Stimulated activated naive B cell treated with anti-CD40 and anti-IgM and Interleukin-4, amounts not matched to agents 10 μg/mL and 1 μg/mL and 100 μg/mL, for 72 hours (primary cell): Measurements from ENCODE around the gene FAM76B.

Source experiments
- ATAC-seq, 2 donors: fragments of 150-1000 bp; cut with Tn5 transposase; replicated peaks; 2 replicates each; pipeline ENCODE4 v1.10.0; 2021; ENCODE audit warnings: moderate library complexity in 1 of 2
- DNase-seq: peaks from one replicate; pipeline ENCODE4 v3.0.0; 2021
- H3K27ac Mint-ChIP-seq: one replicate; pipeline ENCODE4 v1.8.0; 2022; ENCODE audit warnings: mild to moderate bottlenecking, mixed read lengths
- H3K27me3 Mint-ChIP-seq, 2 donors: one replicate each; pipeline ENCODE4 v1.8.0; 2022; ENCODE audit warnings: mixed read lengths in 2 of 2
- H3K36me3 Mint-ChIP-seq, 2 donors: one replicate each; pipeline ENCODE4 v1.8.0; 2022; ENCODE audit warnings: mixed read lengths in 2 of 2, mild to moderate bottlenecking in 1 of 2
- H3K4me1 Mint-ChIP-seq, 2 donors: one replicate each; pipeline ENCODE4 v1.8.0; 2022; ENCODE audit warnings: mixed read lengths in 2 of 2, mild to moderate bottlenecking in 1 of 2
- H3K4me3 Mint-ChIP-seq, 2 donors: one replicate each; pipeline ENCODE4 v1.8.0; 2022; ENCODE audit warnings: mild to moderate bottlenecking in 2 of 2, mixed read lengths in 2 of 2, moderate library complexity in 1 of 2
- H3K9me3 Mint-ChIP-seq, 2 donors: one replicate each; pipeline ENCODE4 v1.8.0; 2022; ENCODE audit warnings: mixed read lengths in 2 of 2, mild to moderate bottlenecking in 1 of 2

The FAM76B gene

DNA sequence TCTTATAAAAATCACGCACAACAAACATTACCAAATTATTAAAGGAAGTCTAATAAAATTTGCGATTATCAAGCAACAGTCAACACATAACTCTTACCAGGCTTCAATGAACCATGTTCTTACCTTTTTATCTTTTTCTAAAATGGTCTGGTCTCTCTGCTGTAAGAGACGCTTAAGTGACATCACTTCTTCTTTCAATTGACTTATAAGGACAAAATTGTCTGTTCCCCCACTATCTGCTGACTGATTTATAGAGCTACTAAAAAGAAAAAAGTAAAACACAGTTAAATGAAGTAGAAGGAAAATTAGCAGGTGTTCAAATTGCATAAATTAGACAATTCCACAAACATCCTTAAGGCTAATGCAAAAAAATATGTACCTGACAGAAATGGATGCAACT is 10.9 kb downstream of the FAM76B start:
- H3K4me3 Mint-ChIP-seq = no peak overlapping the region
- peak; percentile 81 to 84 for ATAC-seq
- no peaks in the 10 kb centered on the region for H3K27me3 Mint-ChIP-seq
- peaks cover 33 to 47% of the 10 kb centered on the region in 2 donors for H3K36me3 Mint-ChIP-seq
- no peaks in the 10 kb centered on the region for H3K9me3 Mint-ChIP-seq
- no peak for DNase-seq
- no peak overlapping the region for H3K27ac Mint-ChIP-seq
- H3K4me1 Mint-ChIP-seq = peaks cover 12 to 25% of the 10 kb centered on the region in 2 donors

DNA sequence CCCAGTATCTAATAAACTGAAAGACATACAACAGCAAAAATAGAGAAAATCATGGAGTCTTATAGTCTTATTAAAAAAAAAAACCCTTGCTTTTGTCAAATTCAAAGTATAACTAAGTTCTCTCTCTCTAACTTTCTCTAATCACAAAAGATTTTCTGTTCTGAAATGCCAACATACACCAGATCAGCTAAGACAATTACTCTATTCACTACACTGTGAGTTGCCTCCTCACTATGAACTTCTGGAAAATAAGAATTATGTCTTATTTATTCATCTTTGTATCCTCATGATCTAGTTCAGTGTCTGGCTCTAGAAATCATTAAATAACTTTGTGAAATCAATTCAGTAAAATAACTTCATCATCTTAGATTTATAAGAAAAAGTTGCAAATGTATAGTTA is 12.7 kb downstream of the FAM76B start:
- ATAC-seq (no peak), DNase-seq (no peak)
- peaks cover 30 to 40% of the 10 kb centered on the region in 2 donors for H3K36me3 Mint-ChIP-seq
- no peak overlapping the region for H3K27ac Mint-ChIP-seq
- no peaks in the 10 kb centered on the region for H3K9me3 Mint-ChIP-seq
- no peak overlapping the region for H3K4me3 Mint-ChIP-seq
- H3K4me1 Mint-ChIP-seq = peaks cover 7 to 17% of the 10 kb centered on the region in 2 donors
- H3K27me3 Mint-ChIP-seq = no peaks in the 10 kb centered on the region

DNA sequence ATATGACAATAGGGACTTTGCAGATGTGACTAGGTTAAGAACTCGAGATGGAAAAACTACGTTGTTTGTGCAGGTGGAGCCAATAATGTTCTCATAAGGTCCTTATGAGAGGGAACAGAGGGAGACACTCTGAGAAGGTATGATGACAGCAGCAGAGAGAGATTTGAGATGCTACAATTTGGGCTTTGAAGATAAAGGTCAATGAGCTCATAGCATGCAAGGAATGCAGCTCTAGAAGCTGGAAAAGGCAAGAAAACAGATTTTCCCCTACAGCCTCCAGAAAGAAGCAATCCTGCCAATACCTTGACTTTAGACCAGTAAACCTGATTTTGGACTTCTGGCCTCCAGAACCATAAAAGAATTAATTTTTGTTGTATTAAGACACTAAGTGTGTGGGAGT is 21.1 kb downstream of the FAM76B start:
- Mint-ChIP-seq H3K36me3 (peaks cover 8 to 13% of the 10 kb centered on the region in 2 donors), H3K27ac (no peak overlapping the region), H3K4me1 (peaks cover 0 to 15% of the 10 kb centered on the region in 2 donors), H3K9me3 (no peaks in the 10 kb centered on the region), H3K27me3 (no peaks in the 10 kb centered on the region), H3K4me3 (no peak overlapping the region)
- DNase-seq (no peak), ATAC-seq (no peak)

DNA sequence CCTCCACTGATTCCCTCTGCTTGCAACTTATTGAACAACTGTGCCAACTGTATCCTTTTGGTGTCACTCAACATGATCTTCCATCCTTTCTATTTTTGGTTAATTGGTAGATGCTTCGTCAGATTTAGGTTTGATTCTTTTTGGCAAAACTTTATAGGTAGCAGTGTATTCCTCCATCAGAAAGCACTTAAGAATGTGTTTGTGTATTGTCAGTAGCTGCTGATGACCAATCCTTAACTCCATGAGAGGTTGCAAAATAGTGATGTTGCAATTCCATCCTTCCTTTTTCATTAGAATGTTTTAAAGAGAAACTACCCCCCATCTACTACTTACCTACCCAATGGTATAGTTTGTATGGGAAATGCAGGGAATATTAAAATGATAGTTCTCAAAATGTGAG is 22.1 kb downstream of the FAM76B start:
- DNase-seq = no peak
- Mint-ChIP-seq H3K9me3 (no peaks in the 10 kb centered on the region), H3K4me1 (peaks cover 0 to 20% of the 10 kb centered on the region in 2 donors), H3K27ac (peak overlapping the region; percentile 0), H3K27me3 (no peaks in the 10 kb centered on the region), H3K36me3 (peaks cover 5 to 10% of the 10 kb centered on the region in 2 donors), H3K4me3 (no peak overlapping the region)
- ATAC-seq = no peak

DNA sequence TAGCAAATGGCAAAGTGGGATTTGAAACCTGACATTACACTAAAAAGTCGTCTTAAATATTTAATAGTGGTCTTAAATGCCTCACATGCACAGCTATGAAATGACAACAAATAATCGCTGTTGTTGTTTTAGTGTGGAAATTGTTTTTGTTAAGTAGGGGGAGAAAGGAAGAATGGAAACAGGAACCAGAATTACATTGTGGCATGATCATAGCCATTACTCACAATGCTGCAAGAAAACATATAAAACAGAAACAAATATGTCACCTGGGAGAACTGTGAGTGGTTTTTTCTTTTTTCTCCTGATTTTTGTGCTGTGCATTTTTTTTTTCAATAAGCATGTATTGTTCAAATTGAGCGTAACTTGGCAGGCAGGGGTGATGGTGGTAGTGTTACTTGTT is 22.9 kb downstream of the FAM76B start:
- H3K27me3 Mint-ChIP-seq = no peaks in the 10 kb centered on the region
- H3K27ac Mint-ChIP-seq = no peak overlapping the region
- no peak for ATAC-seq
- H3K4me3 Mint-ChIP-seq = no peak overlapping the region
- H3K4me1 Mint-ChIP-seq = peaks cover 0 to 23% of the 10 kb centered on the region in 2 donors
- no peaks in the 10 kb centered on the region for H3K9me3 Mint-ChIP-seq
- H3K36me3 Mint-ChIP-seq = peaks cover 2 to 9% of the 10 kb centered on the region in 2 donors
- no peak for DNase-seq

DNA sequence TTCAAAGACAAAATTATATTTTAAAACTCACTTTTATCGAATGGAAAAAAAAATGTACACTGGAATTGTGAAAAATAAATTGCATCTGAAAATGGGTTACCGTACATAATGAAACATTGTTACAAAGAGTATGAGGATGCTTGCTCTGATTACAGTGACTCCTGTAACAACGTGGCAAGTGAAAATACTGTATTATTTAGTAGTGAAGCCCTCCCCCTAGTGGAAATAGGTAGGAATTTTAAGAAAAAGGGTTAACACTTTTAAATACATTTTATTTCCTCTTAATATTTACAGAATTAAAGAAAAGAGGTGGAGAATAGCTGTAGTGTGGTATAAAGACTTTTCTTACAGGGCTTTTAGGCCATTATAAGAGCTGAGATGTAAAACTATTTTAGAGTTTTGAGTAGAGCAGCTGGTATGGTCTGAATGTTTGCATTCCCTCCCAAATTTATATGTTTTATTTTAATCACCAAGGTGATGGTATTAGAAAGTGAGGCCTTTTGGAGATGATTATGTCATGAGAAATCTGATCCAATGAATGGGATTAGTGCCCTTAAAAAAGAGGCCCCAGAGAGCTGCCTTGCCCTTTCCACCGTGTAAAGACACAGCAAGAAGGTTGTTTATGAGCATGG is 25.2 kb downstream of the FAM76B start:
- ATAC-seq (peak; percentile 89 to 90), DNase-seq (no peak)
- Mint-ChIP-seq H3K27ac (no peak overlapping the region), H3K27me3 (no peaks in the 10 kb centered on the region), H3K9me3 (no peaks in the 10 kb centered on the region), H3K4me1 (peaks cover 12 to 44% of the 10 kb centered on the region in 2 donors), H3K4me3 (no peak overlapping the region), H3K36me3 (peaks cover 2 to 9% of the 10 kb centered on the region in 2 donors)

DNA sequence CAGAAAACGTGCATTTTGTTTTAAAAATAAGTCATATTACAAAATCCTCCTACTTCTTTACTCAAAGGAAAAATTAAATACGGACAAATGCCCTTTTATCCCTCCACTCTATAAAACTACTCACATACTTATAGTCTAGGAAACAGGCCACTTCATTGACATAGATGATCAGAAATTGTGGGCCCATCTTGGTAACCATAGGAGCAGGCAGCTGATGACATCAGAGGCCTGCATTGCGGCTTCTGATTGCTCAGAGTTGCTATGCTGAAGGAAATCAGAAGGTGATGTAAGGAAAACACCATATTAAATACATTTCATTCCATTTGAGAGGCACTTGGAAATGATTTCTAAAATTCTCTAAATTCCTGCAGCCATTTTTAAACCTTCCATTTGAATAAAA is 27.0 kb downstream of the FAM76B start:
- ATAC-seq (no peak), DNase-seq (no peak)
- Mint-ChIP-seq H3K9me3 (peaks cover under 1 to 5% of the 10 kb centered on the region in 2 donors), H3K27me3 (no peaks in the 10 kb centered on the region), H3K27ac (no peak overlapping the region), H3K36me3 (peaks cover 0 to 4% of the 10 kb centered on the region in 2 donors), H3K4me3 (no peak overlapping the region), H3K4me1 (peaks cover 16 to 48% of the 10 kb centered on the region in 2 donors)

DNA sequence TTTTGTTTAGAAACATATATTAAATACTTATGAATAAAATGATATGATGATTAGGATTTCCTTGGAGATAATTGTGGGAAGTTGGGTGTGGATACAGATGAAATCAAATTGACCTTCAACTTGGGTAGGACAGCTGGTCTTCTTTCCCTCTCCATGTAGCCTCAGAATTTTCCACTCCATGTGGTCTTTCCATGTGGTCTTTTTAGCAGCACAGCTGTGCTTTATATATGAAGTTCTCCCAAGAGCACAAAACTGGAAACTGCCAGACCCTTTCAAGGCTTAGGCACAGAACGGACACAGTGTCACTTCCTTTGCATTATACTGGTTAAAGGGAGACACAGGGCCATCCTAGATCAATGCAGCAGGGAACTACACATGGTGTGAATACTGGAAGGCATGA is 28.6 kb downstream of the FAM76B start:
- H3K36me3 Mint-ChIP-seq = no peaks in the 10 kb centered on the region
- no peak overlapping the region for H3K27ac Mint-ChIP-seq
- H3K4me1 Mint-ChIP-seq = peaks cover 20 to 37% of the 10 kb centered on the region in 2 donors
- ATAC-seq (no peak), DNase-seq (no peak)
- H3K27me3 Mint-ChIP-seq = no peaks in the 10 kb centered on the region
- H3K9me3 Mint-ChIP-seq = peaks cover 3 to 5% of the 10 kb centered on the region in 2 donors
- H3K4me3 Mint-ChIP-seq = no peak overlapping the region

DNA sequence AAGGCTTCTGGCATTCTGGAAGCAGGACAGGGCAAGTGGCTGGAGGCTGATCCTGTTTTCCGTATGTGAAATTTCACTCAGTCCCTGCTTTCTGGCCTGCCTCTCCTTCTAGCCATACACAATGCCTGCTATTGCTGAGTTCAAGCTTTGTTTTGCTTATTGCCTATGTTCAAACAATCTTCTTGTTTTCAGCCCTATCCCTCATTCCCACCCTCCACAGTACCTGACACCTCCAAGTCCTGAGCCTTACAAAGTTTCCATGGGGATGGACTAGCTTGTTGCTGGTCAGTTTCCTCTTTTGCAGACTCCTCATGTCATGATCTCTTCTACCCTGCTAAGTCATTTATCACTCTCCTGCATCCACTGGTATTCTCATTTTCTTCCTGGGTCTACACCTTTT is 38.1 kb downstream of the FAM76B start:
- Mint-ChIP-seq H3K36me3 (no peaks in the 10 kb centered on the region), H3K27ac (no peak overlapping the region), H3K27me3 (no peaks in the 10 kb centered on the region), H3K4me3 (no peak overlapping the region), H3K4me1 (peaks cover 13 to 26% of the 10 kb centered on the region in 2 donors), H3K9me3 (peaks cover 0 to 2% of the 10 kb centered on the region in 2 donors)
- no peak for DNase-seq
- no peak for ATAC-seq

DNA sequence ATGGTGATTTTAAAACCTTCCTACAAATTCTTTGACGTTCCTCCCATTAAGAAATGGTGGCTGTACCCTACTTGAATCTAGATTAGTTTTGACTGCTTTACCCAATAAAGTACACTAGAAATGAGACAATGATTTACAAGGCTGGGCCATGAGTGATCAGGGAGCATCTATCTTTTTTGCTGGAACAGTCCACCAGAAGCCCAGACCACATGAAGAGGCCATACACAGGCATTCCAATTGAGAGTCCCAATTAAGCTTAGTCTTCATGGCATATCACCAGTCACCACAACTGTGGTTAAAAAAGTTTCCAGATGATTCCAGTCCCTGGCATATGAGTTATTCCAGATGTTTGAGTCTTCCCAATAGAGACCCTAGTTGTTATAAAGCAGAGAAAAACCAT is 39.5 kb downstream of the FAM76B start:
- Mint-ChIP-seq H3K27me3 (no peaks in the 10 kb centered on the region), H3K4me3 (no peak overlapping the region), H3K36me3 (no peaks in the 10 kb centered on the region), H3K9me3 (peaks cover 0 to under 1% of the 10 kb centered on the region in 2 donors), H3K4me1 (peaks cover 9 to 16% of the 10 kb centered on the region in 2 donors), H3K27ac (no peak overlapping the region)
- DNase-seq (no peak), ATAC-seq (no peak)

DNA sequence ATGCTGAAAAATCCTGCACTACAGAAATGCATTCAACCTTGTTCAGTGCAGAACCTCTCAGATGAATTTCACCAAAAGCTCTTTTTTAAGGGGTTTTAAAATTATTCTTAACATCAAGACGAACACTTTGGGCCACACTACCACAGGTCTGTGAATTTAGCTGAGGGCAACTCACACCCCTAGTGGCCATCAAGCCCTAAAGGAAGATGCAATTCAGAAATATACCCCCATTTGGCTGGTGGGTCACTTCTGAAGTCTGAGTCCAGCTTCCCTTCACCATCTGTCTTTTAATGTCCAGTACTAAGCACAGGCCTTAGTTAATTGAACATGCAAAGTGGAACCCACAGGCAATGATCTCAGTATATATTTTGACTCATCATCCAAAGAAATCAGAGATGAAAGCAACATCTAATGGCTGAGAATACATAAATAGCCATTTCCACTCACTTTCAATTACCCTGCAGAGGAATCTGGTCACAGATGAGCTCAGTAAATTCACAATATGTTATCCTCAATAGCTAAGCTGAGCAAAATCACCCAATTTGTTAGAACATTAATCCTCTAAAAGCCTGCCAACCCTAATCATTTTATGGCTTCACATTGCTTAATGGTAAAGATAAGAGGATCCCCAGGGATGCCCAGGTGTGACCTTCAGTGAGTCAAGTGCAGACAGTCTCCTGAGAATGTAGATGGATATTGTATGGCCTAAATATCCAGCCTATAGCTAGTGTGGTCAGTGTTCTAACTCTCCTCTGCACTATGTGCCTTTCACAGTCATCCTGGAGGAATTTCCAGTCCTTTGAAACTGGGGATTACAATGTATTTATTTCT is 50.3 kb downstream of the FAM76B start:
- ATAC-seq (peak; percentile 48 to 54), DNase-seq (no peak)

DNA sequence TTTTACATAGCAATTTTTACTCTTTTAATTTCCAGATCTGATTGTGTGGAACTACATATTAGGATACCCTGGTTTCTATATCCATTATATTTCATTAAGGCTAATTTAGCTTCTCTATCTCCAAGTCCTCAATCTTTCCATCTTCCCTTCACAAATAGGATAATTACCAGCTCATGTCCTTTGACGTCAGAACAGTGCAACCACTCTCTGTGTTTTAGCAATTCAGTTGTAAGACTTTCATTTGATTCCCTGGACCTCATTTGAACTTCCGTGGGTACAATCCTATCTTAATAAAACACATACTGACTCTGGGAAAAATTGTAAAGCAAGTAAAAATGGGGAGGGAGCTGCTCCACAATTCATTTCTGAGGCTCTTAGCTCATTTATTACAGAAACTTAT is 52.8 kb downstream of the FAM76B start:
- ATAC-seq (no peak), DNase-seq (no peak)
- H3K4me1 Mint-ChIP-seq = peaks cover 16 to 34% of the 10 kb centered on the region in 2 donors
- H3K9me3 Mint-ChIP-seq = peaks cover 0 to under 1% of the 10 kb centered on the region in 2 donors
- peaks cover 0 to 2% of the 10 kb centered on the region in 2 donors for H3K36me3 Mint-ChIP-seq
- H3K27me3 Mint-ChIP-seq = no peaks in the 10 kb centered on the region
- peak overlapping the region; percentile 10 for H3K27ac Mint-ChIP-seq
- no peak overlapping the region for H3K4me3 Mint-ChIP-seq

More for the DNA sequence above, 50.3 kb downstream of the FAM76B start:
- Mint-ChIP-seq H3K27ac (no peak overlapping the region), H3K9me3 (peaks cover 0 to 3% of the 10 kb centered on the region in 2 donors), H3K36me3 (peaks cover 0 to 2% of the 10 kb centered on the region in 2 donors), H3K27me3 (no peaks in the 10 kb centered on the region), H3K4me1 (peaks cover 8 to 22% of the 10 kb centered on the region in 2 donors), H3K4me3 (no peak overlapping the region)

DNA sequence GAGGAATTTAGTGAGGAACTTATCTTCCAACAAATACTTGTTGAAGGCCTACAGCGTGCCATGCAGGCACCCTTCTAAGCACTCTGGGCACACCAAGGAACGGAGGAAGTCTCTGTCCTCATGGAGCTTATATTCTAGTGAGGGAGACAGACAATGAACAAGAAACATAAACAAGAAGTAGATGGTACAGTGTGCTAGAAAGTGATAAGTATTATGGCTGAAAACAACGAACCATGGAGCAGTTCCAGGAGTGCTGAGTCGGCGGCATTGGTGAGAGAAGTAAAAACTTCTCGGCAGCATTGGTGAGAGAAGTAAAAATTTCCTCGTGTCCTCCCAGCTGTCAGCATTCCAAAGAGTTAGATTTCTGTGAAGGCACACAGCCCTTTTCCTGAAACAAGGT is 53.2 kb downstream of the FAM76B start:
- Mint-ChIP-seq H3K36me3 (peaks cover 0 to 2% of the 10 kb centered on the region in 2 donors), H3K9me3 (peaks cover 0 to 5% of the 10 kb centered on the region in 2 donors), H3K4me3 (no peak overlapping the region), H3K27me3 (no peaks in the 10 kb centered on the region), H3K4me1 (peaks cover 16 to 34% of the 10 kb centered on the region in 2 donors), H3K27ac (no peak overlapping the region)
- ATAC-seq (no peak), DNase-seq (no peak)

DNA sequence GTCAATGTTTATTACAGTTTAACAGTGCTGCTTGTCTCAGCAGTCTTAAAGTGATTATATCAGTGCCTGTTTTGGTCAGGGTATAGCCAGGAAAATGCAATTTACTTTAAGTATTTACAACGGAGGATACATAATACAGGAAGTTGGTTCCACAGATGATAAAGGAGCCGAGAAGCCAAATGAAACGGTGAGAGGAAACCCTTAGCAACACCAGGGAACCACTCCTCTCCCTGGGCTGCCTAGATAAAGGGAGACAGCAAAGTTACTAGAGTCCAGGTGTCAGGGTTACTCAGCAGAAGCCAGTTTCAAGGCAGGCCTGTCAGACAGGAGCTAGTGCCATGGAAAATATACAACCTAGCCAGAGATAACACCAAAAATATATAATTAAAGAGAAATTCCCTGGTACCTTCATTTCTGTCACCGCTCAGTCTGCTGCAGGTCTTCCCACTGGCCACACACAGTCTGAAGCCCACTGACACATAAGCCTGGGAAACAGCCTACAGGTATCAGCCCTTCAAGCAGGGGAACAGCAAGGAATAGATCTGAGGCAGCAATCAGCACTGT is 55.5 kb downstream of the FAM76B start:
- DNase-seq (no peak), ATAC-seq (peak; percentile 29 to 44)
- Mint-ChIP-seq H3K27me3 (no peaks in the 10 kb centered on the region), H3K4me3 (peak overlapping the region in 1 of 2 donors; percentile 67), H3K36me3 (peaks cover 0 to 3% of the 10 kb centered on the region in 2 donors), H3K27ac (peak overlapping the region; percentile 39), H3K4me1 (peaks cover 14 to 34% of the 10 kb centered on the region in 2 donors), H3K9me3 (peaks cover 2 to 10% of the 10 kb centered on the region in 2 donors)
